HepG2 (cell line): ENCODE results near the gene TNFSF10. TPM values are rescaled to one million over a fixed set of nuclear protein-coding genes. Genes with fewer than 3 reads are reported as not detected.

Experiments used
- AHR ChIP-seq: IDR thresholded peaks from 2 replicates; pipeline ENCODE4 v1.6.1; 2018; ENCODE audit warnings: missing genetic modification reagents, missing compliant biosample characterization
- PCBP2 ChIP-seq: fragments of 200-400 bp; formaldehyde crosslinking; optimal IDR thresholded peaks from 2 replicates; pipeline ENCODE3; 2018; ENCODE audit warnings: low read length, low read depth; ENCODE audit not compliant: poor library complexity, severe bottlenecking
- PHB2 ChIP-seq: fragments of 450-650 bp; IDR thresholded peaks from 2 replicates; pipeline ENCODE4 v1.6.1; 2018; ENCODE audit not compliant: partially characterized antibody
- RBM39 ChIP-seq: fragments of 200-400 bp; formaldehyde crosslinking; IDR thresholded peaks from one replicate; pipeline ENCODE4 v1.6.1; 2018; ENCODE audit warnings: antibody characterized with exemption, mild to moderate bottlenecking, low read depth, low read length; ENCODE audit not compliant: poor library complexity, severe bottlenecking
- ZFAT ChIP-seq: sonication (generic); formaldehyde crosslinking; conservative IDR thresholded peaks from 2 replicates; pipeline ENCODE4 v1.8.1; 2023; ENCODE audit warnings: missing genetic modification reagents, inconsistent platforms
- ZFP36L2 ChIP-seq: sonication (generic); formaldehyde crosslinking; IDR thresholded peaks from 2 replicates; pipeline ENCODE4 v1.4.0; 2020; ENCODE audit warnings: missing genetic modification reagents
- ZNF101 ChIP-seq: sonication (generic); formaldehyde crosslinking; IDR thresholded peaks from 2 replicates; pipeline ENCODE4 v1.4.0; 2020; ENCODE audit warnings: mild to moderate bottlenecking, low read depth, missing genetic modification reagents, borderline replicate concordance
- ZNF180 ChIP-seq: sonication (generic); formaldehyde crosslinking; IDR thresholded peaks from 2 replicates; pipeline ENCODE4 v1.4.0; 2020; ENCODE audit warnings: low read depth, missing genetic modification reagents, borderline replicate concordance
- ZNF484 ChIP-seq: sonication (generic); formaldehyde crosslinking; IDR thresholded peaks from 2 replicates; pipeline ENCODE4 v1.5.1; 2020; ENCODE audit warnings: mild to moderate bottlenecking, low read depth, missing genetic modification reagents, borderline replicate concordance
- ZNF557 ChIP-seq: sonication (generic); formaldehyde crosslinking; IDR thresholded peaks from 2 replicates; pipeline ENCODE4 v1.4.0; 2020; ENCODE audit warnings: missing genetic modification reagents
- ZNF558 ChIP-seq: sonication (generic); formaldehyde crosslinking; IDR thresholded peaks from 2 replicates; pipeline ENCODE4 v1.9.0; 2022; ENCODE audit warnings: mild to moderate bottlenecking, missing genetic modification reagents, borderline replicate concordance
- ZNF567 ChIP-seq: sonication (generic); formaldehyde crosslinking; IDR thresholded peaks from 2 replicates; pipeline ENCODE4 v1.8.1; 2023; ENCODE audit warnings: mild to moderate bottlenecking, missing genetic modification reagents, borderline replicate concordance
- ZNF691 ChIP-seq: sonication (generic); formaldehyde crosslinking; IDR thresholded peaks from 2 replicates; pipeline ENCODE4 v1.4.0; 2020; ENCODE audit warnings: missing genetic modification reagents, low read depth, mild to moderate bottlenecking, borderline replicate concordance
- ZNF788 ChIP-seq: sonication (generic); formaldehyde crosslinking; IDR thresholded peaks from 2 replicates; pipeline ENCODE4 v1.5.0; 2020; ENCODE audit warnings: mild to moderate bottlenecking, missing genetic modification reagents, borderline replicate concordance
- ZSCAN29 ChIP-seq: sonication (generic); formaldehyde crosslinking; conservative IDR thresholded peaks from 2 replicates; pipeline ENCODE4 v1.4.0; 2020; ENCODE audit warnings: mild to moderate bottlenecking, missing genetic modification reagents
- polyA plus RNA-seq, 8 experiments: library from polyadenylated mRNA; depleted of rRNA in 3 of 8; stranded (reverse) in 7 of 8; unstranded in 1 of 8; fragments of >200 nt; fragmentation: Illumina TruSeq in 4 of 8; extraction: Trizol in 4 of 8; gene quantifications; 2 replicates each; pipeline versions ENCODE4 v1.2.1 to v1.2.3, GENCODE V29; 2011 to 2016; ENCODE audit warnings: low read depth in 4 of 8, missing spikeins in 1 of 8, mixed read lengths in 1 of 8; ENCODE audit not compliant: insufficient read depth in 1 of 8
- total RNA-seq, 5 experiments: library from RNA; depleted of rRNA; stranded (reverse); fragments of >200 nt; fragmentation: Illumina TruSeq; extraction: Trizol; gene quantifications; 2 replicates each; pipeline ENCODE4 v1.2.3, GENCODE V29; 2016; ENCODE audit warnings: low read depth in 1 of 5
- TF ChIP-seq, protein P1 (sequence below): sonication (generic); formaldehyde crosslinking; IDR thresholded peaks from 2 replicates; pipeline ENCODE4 v1.5.0; 2020; ENCODE audit warnings: mild to moderate bottlenecking, low read depth, missing genetic modification reagents, borderline replicate concordance
- TF ChIP-seq, protein P2 (sequence below): sonication (generic); formaldehyde crosslinking; IDR thresholded peaks from 2 replicates; pipeline ENCODE4 v1.4.0; 2020; ENCODE audit warnings: mild to moderate bottlenecking, missing genetic modification reagents
- TF ChIP-seq, protein P3 (sequence below): IDR thresholded peaks from 2 replicates; pipeline ENCODE4 v1.6.1; 2016; ENCODE audit warnings: low read depth, missing genetic modification reagents, missing compliant biosample characterization
- TF ChIP-seq, protein P4 (sequence below): IDR thresholded peaks from 2 replicates; pipeline ENCODE4 v1.6.1; 2016; ENCODE audit warnings: control low read depth

The TNFSF10 gene
- total and polyA plus RNA-seq, 2 of the 13 experiments (the other 11 are each of a cell fraction or from before 2014, with no cell fraction given), result 8.4 to 9.9 TPM

GRCh38 chr3:172522871-172523818 is at the start of gene TNFSF10 (continued):
- TF ChIP-seq, protein P1, sequence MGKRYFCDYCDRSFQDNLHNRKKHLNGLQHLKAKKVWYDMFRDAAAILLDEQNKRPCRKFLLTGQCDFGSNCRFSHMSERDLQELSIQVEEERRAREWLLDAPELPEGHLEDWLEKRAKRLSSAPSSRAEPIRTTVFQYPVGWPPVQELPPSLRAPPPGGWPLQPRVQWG (CRISPR knock-in tag), result no peak
- TF ChIP-seq ZNF484 (CRISPR knock-in tag) (no peak), ZFAT (CRISPR knock-in tag) (no peak), RBM39 (no peak), ZNF557 (CRISPR knock-in tag) (no peak), ZNF788 (CRISPR knock-in tag) (peak; percentile 46; the same call in 1 of the 2 replicates), ZSCAN29 (no peak), PCBP2 (no peak), ZNF567 (CRISPR knock-in tag) (no peak), ZFP36L2 (CRISPR knock-in tag) (no peak), ZNF101 (CRISPR knock-in tag) (no peak), ZNF691 (CRISPR knock-in tag) (peak; percentile 99), ZNF180 (CRISPR knock-in tag) (no peak), AHR (CRISPR knock-in tag) (no peak), PHB2 (no peak), ZNF558 (CRISPR knock-in tag) (no peak)
- TF ChIP-seq, protein P2, sequence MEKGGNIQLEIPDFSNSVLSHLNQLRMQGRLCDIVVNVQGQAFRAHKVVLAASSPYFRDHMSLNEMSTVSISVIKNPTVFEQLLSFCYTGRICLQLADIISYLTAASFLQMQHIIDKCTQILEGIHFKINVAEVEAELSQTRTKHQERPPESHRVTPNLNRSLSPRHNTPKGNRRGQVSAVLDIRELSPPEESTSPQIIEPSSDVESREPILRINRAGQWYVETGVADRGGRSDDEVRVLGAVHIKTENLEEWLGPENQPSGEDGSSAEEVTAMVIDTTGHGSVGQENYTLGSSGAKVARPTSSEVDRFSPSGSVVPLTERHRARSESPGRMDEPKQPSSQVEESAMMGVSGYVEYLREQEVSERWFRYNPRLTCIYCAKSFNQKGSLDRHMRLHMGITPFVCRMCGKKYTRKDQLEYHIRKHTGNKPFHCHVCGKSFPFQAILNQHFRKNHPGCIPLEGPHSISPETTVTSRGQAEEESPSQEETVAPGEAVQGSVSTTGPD (CRISPR knock-in tag), result no peak
- TF ChIP-seq, protein P3, sequence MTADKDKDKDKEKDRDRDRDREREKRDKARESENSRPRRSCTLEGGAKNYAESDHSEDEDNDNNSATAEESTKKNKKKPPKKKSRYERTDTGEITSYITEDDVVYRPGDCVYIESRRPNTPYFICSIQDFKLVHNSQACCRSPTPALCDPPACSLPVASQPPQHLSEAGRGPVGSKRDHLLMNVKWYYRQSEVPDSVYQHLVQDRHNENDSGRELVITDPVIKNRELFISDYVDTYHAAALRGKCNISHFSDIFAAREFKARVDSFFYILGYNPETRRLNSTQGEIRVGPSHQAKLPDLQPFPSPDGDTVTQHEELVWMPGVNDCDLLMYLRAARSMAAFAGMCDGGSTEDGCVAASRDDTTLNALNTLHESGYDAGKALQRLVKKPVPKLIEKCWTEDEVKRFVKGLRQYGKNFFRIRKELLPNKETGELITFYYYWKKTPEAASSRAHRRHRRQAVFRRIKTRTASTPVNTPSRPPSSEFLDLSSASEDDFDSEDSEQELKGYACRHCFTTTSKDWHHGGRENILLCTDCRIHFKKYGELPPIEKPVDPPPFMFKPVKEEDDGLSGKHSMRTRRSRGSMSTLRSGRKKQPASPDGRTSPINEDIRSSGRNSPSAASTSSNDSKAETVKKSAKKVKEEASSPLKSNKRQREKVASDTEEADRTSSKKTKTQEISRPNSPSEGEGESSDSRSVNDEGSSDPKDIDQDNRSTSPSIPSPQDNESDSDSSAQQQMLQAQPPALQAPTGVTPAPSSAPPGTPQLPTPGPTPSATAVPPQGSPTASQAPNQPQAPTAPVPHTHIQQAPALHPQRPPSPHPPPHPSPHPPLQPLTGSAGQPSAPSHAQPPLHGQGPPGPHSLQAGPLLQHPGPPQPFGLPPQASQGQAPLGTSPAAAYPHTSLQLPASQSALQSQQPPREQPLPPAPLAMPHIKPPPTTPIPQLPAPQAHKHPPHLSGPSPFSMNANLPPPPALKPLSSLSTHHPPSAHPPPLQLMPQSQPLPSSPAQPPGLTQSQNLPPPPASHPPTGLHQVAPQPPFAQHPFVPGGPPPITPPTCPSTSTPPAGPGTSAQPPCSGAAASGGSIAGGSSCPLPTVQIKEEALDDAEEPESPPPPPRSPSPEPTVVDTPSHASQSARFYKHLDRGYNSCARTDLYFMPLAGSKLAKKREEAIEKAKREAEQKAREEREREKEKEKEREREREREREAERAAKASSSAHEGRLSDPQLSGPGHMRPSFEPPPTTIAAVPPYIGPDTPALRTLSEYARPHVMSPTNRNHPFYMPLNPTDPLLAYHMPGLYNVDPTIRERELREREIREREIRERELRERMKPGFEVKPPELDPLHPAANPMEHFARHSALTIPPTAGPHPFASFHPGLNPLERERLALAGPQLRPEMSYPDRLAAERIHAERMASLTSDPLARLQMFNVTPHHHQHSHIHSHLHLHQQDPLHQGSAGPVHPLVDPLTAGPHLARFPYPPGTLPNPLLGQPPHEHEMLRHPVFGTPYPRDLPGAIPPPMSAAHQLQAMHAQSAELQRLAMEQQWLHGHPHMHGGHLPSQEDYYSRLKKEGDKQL (CRISPR knock-in tag), result no peak
- TF ChIP-seq, protein P4, sequence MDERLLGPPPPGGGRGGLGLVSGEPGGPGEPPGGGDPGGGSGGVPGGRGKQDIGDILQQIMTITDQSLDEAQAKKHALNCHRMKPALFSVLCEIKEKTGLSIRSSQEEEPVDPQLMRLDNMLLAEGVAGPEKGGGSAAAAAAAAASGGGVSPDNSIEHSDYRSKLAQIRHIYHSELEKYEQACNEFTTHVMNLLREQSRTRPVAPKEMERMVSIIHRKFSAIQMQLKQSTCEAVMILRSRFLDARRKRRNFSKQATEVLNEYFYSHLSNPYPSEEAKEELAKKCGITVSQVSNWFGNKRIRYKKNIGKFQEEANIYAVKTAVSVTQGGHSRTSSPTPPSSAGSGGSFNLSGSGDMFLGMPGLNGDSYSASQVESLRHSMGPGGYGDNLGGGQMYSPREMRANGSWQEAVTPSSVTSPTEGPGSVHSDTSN (CRISPR knock-in tag), result no peak
